OCI-LY3 (cell line): Measurements from ENCODE around the gene TMPRSS3.

Source experiments
- EZH2phosphoT487 ChIP-seq: fragments of 200-600 bp; shearing (Covaris generic); IDR thresholded peaks from 2 replicates; pipeline ENCODE4 v1.6.1; 2018; ENCODE audit warnings: antibody characterized with exemption, mixed run types, low read depth
- TF ChIP-seq, protein P1 (sequence below): fragments of 200-600, 300-600 bp; sonication (generic); IDR thresholded peaks from 2 replicates; pipeline ENCODE4 v1.5.1; 2014; ENCODE audit warnings: antibody characterized with exemption, low read length, low read depth

GRCh38 chr21:42362198-42362597, 33.7 kb downstream of the TMPRSS3 start:
- TF ChIP-seq, protein P1, sequence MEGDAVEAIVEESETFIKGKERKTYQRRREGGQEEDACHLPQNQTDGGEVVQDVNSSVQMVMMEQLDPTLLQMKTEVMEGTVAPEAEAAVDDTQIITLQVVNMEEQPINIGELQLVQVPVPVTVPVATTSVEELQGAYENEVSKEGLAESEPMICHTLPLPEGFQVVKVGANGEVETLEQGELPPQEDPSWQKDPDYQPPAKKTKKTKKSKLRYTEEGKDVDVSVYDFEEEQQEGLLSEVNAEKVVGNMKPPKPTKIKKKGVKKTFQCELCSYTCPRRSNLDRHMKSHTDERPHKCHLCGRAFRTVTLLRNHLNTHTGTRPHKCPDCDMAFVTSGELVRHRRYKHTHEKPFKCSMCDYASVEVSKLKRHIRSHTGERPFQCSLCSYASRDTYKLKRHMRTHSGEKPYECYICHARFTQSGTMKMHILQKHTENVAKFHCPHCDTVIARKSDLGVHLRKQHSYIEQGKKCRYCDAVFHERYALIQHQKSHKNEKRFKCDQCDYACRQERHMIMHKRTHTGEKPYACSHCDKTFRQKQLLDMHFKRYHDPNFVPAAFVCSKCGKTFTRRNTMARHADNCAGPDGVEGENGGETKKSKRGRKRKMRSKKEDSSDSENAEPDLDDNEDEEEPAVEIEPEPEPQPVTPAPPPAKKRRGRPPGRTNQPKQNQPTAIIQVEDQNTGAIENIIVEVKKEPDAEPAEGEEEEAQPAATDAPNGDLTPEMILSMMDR: no peak
- no peak for TF ChIP-seq EZH2phosphoT487
